ACHN (cell line): ENCODE results near the gene PSMA2.

ENCODE experiments used
- DNase-seq: peaks from one replicate; pipeline ENCODE4 v3.0.0-alpha.2; 2015
- in situ Hi-C: cut with HindIII; loops from 2 replicates; pipeline ENCODE4 v1.10.0; 2017; ENCODE audit warnings: low sequenced_read_pairs, low pct_ligation_motif_present, low pct_unique_long_range_greater_than_20kb

PSMA2 gene

DNA sequence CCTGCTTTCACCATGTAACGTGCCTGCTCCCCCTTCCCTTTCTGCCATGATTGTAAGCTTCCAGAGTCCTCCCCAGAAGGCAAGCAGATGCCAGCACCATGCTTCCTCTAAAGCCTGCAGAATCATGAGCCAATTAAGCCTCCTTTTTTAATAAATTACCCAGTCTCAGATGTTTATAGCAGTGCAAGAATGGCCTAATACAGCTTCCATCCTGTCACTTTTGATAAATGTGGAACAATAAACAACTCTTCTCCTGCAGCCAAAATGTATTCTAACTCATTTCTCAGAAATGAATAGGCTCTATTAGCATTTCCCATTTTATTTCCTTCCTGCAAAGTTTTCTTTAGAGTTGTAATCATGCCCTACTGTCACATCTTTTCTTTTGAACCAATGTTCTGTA, 63.5 kb downstream of the PSMA2 start:
- in situ Hi-C loops, result no loop called here
- DNase-seq, result no peak
